Vagina (tissue), 2 donors: Measurements from ENCODE around the gene SGTA.

Experiments
- CTCF ChIP-seq, 3 experiments: fragments of 450-650 bp in 2 of 3; fragments of 200-600 bp in 1 of 3; sonication (generic) in 1 of 3; IDR thresholded peaks; one replicate each; pipeline ENCODE4 v1.5.1; 2017 to 2019; ENCODE audit warnings: antibody characterized with exemption in 3 of 3, mild to moderate bottlenecking in 2 of 3, moderate library complexity in 2 of 3
- POLR2A ChIP-seq, 2 donors: fragments of 450-650 bp; IDR thresholded peaks; one replicate each; pipeline ENCODE4 v1.6.1; 2017; ENCODE audit warnings: antibody characterized with exemption in 2 of 2, mild to moderate bottlenecking in 2 of 2, moderate library complexity in 2 of 2
- POLR2AphosphoS5 ChIP-seq, 2 donors: sonication (generic); formaldehyde crosslinking; IDR thresholded peaks; one replicate each; pipeline ENCODE4 v1.9.0; 2017; ENCODE audit warnings: antibody characterized with exemption in 2 of 2, mild to moderate bottlenecking in 2 of 2, low read depth in 1 of 2; ENCODE audit not compliant: insufficient read depth in 1 of 2

- TF ChIP-seq POLR2A (IDR thresholded peaks at IDR 0.05) (no peak), CTCF (IDR thresholded peaks at IDR 0.05) (no peak), POLR2AphosphoS5 (IDR thresholded peaks at IDR 0.05; ENCODE audit: insufficient read depth in 1 of 2, low read depth in 1 of 2) (no peak)
Measured at GRCh38 chr19:2803486-2804155, 20.5 kb upstream of the SGTA start.
